Peyer's patch (tissue), 4 donors: ENCODE data around the gene HSPB7.

Source experiments
- POLR2A ChIP-seq, 2 donors: fragments of 450-650 bp; IDR thresholded peaks; one replicate each; pipeline ENCODE4 v1.5.1; 2017; ENCODE audit warnings: antibody characterized with exemption in 2 of 2, mild to moderate bottlenecking in 2 of 2, moderate library complexity in 2 of 2
- TF ChIP-seq, protein P1 (sequence below), 6 experiments: fragments of 450-650 bp in 4 of 6; fragments of 200-600 bp in 2 of 6; sonication (generic) in 1 of 6; IDR thresholded peaks; one replicate each; pipeline ENCODE4 v1.5.1; 2017 to 2019; ENCODE audit warnings: antibody characterized with exemption in 6 of 6, mild to moderate bottlenecking in 3 of 6, moderate library complexity in 1 of 6

DNA sequence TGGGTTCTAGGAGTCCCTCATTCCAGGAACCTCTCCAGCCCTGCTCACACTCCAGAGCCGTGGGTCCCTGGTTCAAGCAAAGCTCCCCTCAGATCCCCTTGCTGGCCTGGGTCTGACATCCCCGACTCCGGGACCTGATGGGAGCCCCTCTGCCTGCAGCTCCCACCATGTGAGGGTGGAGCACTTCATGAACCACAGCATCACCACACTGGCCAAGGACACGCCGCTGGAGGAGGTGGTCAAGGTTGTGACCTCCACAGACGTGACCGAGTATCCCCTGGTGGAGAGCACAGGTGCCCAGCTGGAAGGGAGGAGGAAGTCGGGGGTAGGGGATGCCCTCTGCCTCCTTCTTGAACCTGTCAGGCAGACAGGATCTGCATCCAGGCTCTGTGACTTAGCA is 13.7 kb upstream of the HSPB7 start:
- TF ChIP-seq, protein P1, sequence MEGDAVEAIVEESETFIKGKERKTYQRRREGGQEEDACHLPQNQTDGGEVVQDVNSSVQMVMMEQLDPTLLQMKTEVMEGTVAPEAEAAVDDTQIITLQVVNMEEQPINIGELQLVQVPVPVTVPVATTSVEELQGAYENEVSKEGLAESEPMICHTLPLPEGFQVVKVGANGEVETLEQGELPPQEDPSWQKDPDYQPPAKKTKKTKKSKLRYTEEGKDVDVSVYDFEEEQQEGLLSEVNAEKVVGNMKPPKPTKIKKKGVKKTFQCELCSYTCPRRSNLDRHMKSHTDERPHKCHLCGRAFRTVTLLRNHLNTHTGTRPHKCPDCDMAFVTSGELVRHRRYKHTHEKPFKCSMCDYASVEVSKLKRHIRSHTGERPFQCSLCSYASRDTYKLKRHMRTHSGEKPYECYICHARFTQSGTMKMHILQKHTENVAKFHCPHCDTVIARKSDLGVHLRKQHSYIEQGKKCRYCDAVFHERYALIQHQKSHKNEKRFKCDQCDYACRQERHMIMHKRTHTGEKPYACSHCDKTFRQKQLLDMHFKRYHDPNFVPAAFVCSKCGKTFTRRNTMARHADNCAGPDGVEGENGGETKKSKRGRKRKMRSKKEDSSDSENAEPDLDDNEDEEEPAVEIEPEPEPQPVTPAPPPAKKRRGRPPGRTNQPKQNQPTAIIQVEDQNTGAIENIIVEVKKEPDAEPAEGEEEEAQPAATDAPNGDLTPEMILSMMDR (IDR thresholded peaks at IDR 0.05) = no peak
- no peak for TF ChIP-seq POLR2A (IDR thresholded peaks at IDR 0.05)
